ENCODE results near the gene TOR1A.

TOR1A gene

DNA sequence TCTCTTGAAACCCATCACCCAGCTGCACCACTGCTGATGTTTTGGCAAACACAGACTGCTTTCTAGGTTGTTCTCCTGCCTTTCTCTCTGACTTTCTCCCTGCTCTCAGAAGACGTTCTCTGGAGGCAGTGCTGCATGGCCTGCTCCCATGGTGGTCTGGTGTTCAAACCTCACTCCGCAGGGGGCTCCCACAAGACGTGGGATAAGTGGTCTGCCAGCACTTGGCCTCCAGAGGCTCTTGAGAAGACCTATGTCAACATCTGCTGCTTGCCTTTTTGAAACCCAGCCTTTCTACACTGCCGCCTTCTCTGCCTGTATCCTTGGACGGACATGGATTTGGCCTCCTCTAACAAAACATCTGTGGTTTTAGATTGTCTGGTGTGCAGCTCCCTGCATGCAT lies 27.9 kb upstream of the TOR1A start:
- no peak for DNase-seq

DNA sequence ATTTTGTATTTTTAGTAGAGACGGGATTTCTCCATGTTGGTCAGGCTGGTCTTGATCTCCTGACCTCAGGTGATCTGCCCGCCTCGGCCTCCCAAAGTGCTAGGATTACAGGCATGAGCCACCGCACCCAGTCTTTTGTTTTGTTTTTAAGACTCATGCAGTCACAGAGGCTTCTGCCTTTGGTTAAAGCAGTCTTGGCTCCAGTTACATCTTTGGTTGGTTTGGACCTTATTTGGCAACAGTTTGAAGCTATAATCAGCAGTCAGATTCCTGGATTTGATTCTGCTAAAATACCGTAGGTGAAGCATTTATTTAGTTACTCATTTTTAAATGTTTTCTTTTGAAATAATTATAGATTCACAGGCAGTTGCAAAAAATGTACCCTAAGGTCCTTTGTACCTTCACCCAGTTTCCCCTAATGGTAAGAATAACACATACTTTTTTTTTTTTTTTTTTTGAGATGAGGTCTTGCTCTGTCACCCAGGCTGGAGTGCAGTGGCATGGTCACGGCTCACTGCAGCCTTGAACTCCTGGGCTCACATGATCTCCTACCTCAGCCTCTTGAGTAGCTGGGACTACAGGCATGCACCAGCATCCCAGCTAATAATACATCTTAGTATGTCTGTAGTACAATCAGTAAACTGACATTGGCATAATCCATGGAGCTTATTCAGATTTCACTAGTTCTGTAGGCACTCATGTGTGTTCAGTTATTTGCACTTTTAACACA lies 27.1 kb upstream of the TOR1A start:
- no peak for DNase-seq

DNA sequence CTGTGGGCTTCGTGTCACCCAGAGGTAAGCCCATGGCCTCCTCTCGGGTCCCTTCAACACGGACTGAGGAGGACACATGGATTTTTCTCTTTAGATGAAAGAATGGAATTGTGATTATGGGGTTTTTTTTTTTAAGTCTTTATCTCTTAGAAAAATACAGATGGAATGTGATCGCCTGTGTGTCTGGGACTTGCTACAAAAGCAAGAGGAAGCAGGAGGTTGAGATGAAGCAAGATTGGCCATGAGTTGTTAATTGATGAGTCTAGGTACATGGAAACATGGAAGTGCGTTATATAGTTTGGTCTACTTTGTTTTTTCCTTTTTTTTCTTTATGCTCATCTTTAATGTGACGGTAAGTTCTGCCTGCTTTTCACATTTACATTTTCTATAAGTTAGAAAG lies 26.0 kb upstream of the TOR1A start:
- DNase-seq, result no peak

DNA sequence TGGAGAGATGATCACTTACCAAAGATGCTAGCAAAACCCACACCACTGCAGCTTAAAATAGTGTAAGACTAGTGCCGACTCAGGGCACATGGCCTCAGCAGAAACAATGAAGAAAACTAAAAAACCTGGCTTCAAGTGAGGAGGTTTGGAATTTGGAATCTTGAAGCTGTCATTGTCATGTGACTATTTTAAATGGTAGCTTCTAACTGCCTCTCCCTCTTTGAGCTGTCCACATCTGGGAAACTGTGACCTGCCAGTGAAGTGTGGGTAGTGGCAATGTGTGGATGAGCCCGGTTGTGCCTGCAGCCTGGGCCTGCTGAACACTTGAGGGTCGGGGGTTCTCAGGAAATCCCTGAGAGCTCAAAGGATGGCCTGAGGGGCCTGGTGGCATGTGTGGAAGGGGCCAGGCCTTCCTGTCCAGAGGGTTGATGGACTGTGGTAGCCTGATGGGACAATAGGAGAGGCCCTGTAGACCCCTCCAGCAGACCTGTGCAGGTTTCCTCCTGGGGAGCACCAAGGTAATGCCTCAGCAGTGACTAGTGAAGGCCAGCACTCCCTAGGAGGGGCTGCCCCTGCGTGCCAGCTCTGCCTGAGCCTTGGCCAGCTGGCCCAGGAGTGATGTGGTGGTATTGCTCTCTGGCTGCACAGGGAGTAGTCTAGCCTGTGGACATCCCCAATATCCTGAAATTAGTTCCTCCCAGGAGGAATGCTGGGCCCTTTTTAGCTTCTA lies 24.9 kb upstream of the TOR1A start:
- DNase-seq, result no peak

DNA sequence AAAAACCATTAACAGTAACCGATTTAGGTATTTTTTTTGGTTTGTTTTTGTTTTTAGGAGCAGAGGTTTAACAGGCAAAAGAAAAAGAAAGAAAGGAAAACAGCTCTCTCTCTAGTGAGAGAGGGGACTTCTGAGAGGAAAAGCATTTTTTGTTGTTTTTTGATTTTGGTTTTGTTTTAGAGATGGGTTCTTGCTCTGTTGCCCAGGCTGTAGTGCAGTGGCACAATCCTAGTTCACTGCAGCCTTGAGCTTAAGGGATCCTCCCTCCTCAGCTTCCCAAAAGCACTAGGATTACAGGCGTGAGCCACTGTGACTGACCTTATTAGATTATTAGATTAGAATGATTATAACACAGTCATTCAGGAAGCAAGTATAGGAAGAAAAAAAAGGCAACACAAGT lies 21.4 kb upstream of the TOR1A start:
- no peak for DNase-seq

DNA sequence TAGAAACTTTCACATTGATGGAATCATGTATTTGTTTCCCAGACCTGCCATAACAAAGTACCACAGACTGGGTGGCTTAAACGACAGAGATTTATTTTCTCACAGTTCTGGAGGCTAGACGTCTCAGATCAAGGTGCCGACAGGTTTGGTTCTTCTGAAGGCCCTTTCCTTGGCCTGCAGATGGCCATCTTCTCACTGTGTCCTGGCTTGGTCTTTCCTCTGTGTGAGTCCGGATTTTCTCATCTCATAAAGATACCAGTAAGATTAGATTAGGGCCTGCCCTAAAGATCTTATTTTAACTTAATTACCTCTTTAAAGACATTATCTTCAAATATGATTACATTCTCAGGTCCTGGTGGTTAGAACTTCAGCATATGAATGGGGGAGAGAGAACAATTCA lies 17.1 kb upstream of the TOR1A start:
- no peak for DNase-seq

DNA sequence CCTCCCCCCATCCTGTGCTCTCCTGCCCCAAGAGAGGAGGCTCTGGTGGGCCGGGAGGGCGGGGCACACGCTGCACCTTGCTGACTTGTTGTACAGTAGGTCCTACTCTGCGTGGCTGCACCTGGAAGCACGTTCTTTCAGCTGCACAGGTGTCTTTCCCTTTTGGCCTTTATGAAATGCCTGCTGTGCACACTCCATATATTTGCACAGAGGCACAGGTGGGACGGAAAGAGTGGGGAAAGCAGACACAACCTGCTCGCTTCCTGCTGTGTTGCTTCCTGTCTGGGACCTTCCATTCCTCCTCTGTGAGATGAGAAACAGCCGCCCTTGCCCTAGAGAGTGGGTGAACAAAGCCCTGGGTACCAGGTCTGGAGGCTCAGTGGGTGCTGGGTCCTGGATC lies 16.1 kb upstream of the TOR1A start:
- no peak for DNase-seq

DNA sequence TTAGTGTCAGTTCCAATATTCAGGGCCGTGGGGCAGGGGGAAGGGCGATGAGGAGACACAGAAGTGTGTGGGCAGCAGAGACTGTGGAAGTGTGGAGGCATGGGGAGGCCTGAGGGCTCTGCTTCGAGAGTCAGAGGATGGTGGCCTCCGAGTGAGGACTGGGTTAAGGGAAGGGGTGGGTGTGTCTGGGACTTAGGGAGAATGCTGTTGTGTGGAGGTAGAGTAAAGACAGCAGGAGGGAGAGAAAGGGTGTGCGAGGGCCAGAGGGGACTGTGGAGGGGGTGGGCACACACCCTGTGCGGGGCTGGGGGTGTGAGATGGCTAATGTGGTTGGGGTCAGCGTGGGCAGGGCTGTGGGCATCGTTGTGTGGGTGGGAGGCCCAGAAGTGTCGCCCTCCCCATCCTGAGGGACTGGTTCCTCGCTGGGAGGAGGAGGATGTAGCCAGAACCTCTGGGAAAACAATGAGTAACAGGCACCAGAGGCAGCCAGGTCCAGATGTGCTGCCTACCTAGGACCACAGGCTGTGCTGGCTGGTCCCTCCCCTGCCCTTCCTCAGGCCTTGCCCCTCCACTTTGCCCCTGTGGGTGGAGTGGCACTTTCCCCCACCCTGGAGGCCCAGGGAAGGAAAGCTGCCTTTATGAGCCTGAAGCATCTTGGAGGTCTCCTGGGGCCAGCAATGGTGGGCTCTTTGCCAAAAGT lies 15.5 kb upstream of the TOR1A start:
- no peak for DNase-seq

DNA sequence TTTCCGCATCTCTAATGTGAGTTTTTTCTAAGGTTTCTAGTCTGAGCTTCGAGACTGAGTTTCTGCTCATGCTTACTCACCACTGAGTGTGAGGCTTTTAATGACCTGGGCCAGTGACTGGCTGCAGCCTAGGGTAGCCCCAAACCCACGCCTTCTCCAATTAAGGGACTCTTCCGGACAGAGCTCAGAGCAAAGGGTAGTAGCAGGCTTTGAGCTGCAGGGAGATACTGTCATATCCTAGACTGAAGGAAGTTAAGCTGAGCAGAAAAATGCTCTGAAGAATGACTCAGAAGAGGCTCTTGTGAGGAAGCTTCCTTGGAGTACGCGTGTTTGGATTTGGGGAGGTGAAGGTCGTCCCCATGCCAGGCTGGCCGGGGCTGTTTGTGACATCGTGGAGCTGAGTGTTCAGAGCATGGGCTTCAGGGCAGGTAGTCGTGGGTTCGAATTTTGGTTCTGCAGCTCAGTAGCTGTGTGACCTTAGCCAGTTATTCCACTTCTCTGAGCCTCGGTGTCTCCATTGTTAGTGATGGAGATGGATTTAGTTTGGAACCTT lies 14.8 kb upstream of the TOR1A start:
- DNase-seq, result peak; percentile 79

DNA sequence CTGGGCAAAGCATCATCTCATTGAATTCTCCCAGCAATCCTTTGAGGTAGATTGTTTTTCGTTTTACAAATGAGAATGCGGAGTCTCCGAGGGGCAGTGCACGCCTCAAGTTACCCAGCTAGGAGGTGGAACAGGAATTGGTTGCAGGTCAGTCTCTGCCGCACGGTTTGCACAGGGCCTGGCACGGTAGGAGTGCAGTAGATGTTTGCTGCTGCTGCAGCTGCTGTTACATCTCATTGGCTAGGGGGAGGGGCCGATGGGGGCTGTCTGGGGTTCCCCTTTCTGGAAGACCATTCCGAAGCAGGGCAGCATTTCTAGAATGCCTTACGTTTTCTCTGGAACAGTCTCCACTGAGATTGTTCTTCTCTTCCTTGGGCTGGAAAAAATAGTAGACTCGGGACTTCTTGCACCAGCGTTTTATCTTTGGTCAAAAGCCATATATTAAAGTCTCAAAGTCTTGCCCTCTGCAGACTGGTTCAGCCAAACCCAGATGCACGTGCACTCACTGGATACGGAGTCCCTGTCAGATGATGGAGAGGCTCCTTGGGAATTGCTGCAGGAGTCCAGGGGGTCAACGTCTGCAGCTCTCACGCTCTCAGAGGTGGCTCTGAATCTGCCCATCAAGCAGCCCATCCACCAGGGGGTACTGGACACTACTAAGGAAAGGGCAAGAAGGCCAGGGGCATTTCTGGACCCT lies 12.5 kb upstream of the TOR1A start:
- DNase-seq, result no peak

DNA sequence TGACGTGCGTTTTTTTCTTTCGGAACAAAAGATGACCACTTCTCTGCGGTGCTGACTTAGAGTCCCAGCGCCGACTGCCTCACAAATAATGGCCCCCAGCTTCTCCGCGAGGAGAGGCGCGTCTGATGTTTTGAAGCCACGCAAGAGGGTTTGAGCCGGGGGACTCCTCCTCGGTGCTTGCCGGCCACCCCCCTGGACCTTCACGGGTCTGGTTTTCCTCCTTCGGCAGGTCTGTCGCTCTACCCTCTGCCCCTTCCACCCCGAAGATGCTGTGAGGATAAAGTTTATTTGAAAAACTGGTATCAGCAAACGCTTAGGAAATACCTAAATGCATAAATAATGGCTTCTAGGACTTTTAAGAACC lies 11.9 kb upstream of the TOR1A start:
- peak; percentile 19 for DNase-seq

DNA sequence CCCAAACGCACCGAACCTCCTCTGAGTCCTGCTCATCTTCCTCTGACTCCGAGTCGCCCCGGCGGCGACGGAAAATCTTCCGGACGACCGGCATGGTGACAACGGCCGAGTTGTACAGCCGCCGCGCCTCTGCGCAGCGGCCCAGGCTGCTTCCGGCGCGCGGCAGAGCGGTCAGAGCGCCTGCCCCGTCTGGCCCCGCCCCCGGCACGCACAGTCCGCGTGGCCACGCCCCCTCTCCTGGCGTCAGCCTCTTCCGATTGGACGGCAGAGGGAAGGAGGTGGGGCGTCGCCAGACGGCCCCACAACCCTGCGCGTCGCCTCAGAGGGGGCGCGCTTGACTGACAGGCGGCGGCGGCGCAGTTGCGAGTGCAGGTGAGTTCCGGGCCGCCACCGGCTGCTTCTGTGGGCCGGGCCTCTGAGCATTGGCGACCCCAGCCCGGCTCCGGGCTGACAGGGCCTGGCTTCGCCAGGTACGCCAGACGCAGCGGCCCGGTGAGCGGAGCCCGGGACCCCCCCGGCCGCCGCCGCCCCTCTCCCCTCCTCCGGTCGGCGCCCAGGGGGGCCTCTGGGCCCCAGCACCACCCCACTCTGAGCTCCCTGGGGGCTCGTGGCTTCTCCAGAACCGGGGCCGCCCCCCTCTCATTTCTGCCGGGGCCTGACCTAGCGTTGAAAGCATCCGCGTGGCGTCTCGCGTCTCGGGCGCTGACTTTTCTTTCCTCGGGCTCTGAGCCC lies 11.4 kb upstream of the TOR1A start, which contains the start of the genes C9orf78 and USP20:
Gene C9orf78, minus strand, starts transcription at position 148 of the 732 bp plus-strand sequence. Its CDS starts 54 bp downstream, at position 94.
Gene USP20, plus strand, starts transcription at position 331 of the 732 bp plus-strand sequence. CDS start 17,098 bp downstream, outside the sequence.
- DNase-seq, result peak; percentile 92

DNA sequence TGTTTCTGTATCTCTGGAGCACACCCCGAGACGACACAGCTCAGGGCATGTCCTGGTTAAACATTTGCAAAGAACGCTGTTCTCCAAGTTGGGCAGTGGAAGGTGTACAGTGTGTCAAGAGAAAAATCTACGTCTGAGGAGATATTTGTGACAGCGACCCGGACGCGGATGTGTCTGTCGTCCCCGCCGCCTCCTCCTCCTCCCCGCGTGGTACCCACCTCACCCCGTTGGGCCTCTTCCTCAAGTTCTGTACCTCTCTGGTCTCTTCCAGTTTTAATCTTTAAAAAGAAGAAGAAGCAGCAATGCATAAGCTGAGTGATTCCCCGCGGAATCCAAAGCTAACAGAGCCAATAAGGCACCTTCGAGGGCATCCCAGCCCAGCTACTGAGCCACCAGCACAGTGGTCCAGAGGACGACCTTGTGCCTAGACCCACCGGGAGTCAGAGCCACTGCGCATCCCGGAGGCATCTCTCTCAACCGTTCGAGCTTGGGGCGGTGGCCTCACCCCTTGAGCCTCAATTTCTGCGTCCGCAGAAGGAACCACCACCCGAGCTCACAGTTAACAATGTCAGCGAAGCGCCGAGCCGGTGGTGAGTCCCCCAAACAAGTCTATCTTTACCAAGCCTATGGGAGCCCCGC lies 10.7 kb upstream of the TOR1A start:
- DNase-seq, result no peak

DNA sequence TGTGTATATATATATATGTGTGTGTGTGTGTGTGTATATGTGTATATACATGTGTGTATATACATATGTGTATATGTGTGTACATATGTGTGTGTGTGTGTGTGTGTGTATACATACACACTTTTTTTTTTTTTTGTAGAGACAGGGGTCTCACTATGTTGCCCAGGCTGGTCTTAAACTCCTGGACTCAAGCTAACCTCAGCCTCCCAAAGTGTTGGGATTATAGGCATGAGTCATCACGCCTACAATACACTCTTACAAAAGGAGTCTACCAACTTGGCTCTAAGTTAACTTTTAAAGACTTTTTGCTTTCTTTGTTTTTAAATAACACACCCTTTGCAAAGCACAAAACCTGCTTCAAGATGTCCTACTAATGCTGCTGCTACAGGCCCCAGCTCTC lies 9.0 kb upstream of the TOR1A start:
- DNase-seq, result no peak

DNA sequence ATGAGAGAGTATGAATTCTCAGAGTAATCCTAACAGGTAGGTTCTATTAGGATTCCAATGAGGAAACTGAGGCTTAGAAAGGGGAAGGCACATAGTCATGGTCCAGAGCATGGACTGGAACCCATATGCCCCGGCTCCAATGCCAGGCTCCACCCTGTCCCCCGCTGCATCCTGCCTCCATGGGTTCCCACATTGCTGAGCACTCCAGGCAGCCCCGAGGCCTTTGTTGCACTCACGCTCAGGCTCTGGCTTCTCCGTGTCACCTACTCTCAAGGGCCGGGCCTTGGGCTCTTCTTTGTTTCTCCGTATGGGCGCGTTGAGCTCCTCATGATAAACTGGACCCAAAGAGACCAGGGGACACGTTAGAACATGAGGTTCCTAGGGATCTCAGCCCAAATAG lies 5.0 kb upstream of the TOR1A start:
- no peak for DNase-seq

DNA sequence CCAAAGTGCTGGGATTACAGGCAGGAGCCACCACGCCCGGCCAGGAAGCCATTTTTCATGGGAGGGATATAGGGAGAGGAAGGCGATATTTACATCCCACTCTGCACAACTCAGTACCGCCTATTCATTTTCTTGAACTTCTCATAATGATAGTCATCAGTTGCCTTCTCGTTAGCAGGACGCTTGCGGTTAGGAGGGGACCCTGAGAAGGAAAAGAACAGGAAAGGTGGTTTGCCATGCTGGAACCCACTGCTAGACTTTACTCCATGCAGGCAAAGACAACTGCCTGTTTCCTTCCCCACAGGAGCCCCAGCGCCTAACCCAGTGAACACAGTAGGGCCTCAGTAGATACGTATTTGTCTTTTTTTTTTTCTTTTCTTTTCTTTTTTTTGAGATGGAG lies 4.1 kb upstream of the TOR1A start:
- DNase-seq, result no peak

DNA sequence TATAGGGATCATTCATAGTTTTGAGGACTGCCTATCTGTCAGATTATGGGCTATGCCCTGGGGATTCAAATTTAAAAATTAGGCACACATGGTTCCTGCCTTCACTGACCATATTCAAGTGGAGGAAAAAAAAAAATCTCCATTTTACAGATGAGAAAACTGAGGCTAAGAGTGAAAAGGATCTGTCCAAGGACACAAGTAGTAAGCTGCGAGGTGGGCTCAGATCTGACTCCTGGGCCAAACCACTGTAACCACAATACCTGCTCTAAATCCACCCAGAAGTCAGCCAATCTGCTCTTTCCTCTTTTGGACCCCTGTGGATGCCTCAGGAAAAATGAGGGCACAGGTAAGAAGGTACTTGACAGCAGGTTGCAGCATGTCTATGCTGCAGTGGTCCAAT lies 2.8 kb upstream of the TOR1A start:
- no peak for DNase-seq

DNA sequence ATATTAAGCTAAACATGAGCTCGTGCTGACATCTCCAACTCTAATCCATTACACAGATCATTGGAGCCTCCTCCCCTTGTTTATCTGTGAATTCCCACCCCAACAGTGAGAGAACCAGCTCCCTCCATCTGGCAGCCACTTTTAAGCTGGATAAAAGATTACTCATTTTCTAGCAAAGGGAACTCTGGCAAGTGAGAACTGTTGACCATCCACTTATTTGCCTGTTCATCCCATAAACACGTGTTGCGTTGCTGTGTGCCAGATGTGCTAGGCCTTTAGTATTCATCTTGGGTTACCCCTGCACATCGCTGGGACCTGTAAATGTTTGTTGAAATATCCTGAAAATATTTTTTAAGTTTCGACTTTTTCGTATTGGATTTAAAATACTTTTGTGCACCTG lies 2.4 kb upstream of the TOR1A start:
- no peak for DNase-seq

DNA sequence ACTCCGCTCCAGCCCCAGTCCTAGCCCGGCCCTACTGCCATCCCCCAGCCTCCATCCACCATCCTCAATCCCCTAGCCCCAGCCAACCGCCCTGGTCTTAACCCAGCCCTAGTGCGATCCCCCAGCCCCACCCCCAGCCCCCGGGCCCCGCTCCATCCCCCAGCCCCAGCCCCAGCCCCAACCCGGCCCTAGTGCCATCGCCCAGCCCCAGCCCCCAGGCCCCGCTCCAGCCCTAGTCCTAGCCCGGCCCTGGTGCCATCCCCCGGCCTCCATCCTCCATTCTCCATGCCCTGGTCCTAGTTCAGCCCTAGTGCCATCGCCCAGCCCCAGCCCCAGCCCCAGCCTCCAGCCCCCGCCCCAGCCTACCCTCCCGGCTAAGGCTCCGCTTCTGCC lies 398 bp downstream of the TOR1A start:
- DNase-seq, result no peak

DNA sequence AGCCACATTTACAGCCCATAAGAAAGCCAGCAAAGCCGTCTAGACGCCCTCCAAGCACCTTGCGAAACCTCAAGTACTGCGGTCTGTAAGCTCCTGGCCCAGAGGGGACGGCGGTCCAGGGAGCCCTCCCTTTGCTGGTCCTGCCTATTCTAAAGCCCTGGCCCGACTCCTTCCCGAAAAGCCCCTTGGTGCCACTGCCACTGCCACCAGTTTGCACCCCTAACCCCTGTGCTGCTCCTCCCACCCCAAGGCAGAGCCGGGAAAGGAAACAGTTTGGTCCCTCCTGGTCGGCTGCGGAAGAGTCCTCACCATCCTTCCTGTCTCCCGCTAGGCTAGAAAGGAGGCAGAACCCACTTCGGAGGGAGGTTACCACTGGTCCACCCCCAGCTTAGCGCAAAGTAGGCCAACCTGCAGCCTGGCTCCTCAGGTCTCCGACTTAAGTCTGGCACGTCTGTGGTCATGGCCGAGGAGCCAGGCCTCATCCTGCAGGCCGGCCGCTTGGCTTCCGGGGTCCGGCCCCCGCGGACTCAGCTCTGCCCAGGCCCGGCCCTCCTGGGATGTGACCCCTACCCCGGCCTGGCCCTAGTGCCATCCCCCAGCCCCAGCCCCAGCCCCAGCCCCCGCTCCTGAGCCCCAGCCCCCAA lies 916 bp downstream of the TOR1A start:
- DNase-seq, result peak; percentile 14
